SKM-1 (cell line): ENCODE results near the gene PUS1.

Source experiments
- DNase-seq: peaks from one replicate; lab custom pipeline; 2025; ENCODE audit not compliant: unreplicated experiment; lab: John Stamatoyannopoulos, UW

PUS1 gene

DNA sequence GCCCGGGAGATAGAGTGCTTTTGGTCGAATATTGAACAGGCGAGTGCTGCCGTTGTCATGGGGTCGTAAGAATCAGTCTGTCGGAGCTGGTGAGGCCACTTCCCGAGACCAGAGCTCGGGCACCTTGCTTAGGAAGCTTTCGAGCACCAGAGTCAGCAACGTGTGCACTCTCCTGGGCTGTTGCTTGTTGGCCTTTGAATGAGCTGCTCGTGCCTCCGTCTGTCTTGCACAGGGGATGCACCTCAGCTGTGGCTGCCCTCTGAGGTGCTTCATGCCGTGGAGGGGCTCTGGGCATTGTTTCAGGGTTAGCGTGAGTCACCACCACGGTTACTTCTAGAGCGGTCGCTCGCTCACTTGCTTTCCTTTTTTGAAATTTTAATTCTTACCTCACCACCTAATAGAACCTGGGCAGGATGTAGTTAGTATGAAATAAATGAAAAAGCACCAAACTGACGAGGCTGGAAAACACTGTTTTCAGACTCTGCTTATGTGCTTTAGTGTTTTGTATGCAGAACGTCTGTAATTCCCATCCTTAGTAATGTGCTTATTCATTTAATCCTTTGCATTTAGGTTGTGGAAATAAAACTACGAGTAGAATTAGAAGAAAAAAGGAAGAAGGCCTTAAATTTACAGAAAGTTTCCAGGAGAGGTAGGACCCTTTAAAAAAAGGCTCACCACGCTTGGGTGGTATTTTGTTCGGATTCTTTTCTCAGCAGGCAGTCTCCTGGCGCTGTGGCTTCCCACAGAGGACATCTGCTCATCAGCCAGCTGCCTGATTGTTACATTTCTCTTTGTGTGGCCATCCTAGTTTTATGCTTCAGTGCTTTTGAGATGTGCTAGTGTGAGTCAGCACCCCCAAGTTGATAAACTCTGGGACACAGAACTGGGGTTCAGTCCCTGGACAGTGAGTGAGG is 61.2 kb downstream of the PUS1 start:
- no peak for DNase-seq

DNA sequence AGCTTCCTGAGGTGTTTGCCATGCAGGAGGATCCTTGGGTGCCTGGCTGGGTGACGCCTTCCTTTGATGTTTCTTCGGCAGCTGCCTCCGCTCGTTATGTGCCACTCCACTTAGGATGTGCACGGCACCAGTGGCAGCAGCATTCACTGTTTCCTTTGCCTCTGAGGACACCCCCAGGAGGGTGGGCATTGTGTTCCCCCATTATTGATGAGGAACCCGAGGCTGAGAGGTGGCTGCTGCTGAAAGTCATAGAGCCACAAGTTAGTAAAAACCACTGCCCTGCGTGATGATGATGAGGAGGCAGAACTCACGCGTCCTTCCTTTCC is 61.9 kb downstream of the PUS1 start:
- DNase-seq = no peak

DNA sequence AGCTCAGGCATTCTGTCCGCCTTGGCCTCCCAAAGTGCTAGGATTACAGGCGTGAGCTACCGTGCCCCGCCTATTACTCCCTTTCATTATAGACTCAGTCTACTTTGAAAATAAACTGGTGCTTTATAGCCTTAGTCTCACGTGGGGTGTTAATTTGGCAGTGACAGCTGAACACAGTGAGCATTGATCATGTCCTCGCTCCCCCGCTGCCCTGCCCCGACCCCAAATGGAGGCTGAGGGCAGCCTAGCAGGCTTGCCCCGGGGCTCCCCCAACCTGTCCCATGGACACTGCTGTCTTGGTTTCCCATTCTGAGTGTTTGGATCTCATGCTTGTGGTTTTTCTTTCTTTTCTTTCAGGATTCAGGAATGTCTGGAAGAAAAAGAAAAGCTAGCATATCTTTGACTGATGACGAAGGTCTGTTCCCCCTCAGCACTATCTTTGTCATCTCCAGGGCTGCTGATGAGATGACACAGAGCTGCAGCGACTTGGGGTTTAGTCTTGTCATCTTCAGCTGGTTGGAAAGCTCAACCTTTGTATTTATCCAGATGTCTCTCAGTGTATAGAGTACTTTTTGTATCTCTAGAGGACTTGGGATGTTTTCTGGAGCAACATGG is 62.8 kb downstream of the PUS1 start:
- DNase-seq = no peak

DNA sequence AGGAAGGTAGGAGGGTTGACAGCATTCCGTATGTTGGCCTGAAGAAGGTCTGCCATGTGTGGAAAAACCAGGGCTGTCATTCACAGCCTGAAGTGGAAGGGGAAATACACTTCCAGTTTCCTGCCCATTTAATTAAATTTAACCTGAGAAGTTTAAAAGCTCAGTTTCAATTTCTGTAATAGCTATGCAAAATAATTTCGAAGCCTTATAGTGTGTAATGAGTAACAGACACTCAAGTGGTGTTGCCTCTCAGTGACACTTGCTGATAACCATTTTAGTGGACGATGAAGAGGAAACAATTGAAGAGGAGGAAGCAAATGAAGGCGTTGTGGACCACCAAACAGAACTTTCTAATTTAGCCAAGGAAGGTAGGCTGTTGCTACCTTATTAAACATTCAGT is 65.5 kb downstream of the PUS1 start:
- DNase-seq = no peak
